ENCODE data around the gene POU2F3. TPM values are rescaled to one million over a fixed set of nuclear protein-coding genes. Genes with fewer than 3 reads are reported as not detected.

The POU2F3 gene
- total RNA-seq, 1 donor from 2014 or later, result not detected

DNA sequence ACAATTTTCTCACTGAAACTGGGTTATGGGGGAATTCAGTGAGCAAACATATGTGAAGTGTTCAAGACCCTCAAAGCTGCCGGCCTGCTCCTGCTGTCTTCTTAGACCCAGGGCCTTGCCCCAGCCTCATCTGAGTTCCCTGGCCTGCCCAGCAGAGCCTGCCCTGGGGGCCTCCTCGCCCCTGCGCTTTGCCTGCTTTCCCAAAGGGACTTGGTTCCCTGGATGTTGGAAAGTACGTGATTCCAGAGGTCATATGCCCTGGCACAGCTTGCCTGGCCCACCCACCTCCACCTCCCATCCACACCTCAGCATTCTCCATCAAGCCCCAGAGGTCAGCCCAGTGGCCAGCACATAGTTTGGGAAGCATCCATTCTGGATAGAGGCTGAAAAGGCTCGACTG lies 13.7 kb upstream of the POU2F3 start:
- DNase-seq (ENCODE audit: low read depth, low spot score), result no peak

DNA sequence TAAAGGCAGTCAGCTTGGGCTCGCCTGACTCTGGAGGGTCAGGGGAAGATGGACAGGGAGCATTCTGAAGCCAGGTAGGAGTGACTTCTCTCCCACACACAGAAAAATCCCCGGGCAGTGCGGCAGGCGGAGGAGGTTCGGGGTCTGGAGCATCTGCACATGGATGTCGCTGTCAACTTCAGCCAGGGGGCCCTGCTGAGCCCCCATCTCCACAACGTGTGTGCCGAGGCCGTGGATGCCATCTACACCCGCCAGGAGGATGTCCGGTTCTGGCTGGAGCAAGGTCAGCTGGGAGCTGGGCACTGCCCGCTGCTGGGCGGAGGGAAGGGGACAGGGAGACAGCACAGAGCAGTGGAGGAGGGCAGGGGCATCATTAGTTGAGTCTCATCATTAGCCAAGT lies 13.2 kb upstream of the POU2F3 start:
- DNase-seq (ENCODE audit: low read depth, low spot score), result no peak

DNA sequence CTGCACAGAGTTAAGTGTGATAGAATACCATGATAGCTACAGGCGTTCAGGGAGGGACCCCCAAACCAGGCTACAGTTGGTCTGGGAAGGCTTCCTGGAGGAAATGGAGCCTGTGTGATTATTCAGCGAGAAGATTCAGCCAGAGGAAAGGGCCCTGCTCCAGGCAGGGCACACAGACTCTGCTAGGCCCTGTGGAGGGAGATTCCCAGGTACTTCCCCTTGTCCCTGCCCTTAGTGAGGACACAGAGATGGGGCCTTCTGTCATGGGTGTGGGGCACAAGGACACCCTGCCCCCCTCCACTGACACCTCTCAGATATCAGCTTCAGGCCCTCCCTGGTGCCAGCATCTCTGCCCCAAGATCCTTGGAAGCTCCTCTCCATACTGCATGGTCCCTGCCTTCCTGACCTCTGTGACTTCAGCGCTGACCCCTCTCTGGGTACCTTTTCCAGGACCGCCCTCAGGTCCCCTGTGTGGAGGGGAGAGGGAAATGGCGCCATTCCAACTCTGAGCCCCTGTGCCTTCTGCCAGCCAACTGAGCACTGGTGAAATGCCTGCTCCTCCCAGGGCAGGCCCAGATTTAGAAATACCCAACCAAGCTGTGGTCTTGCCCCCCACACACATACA lies 12.6 kb upstream of the POU2F3 start:
- no peak for DNase-seq (ENCODE audit: low read depth, low spot score)

DNA sequence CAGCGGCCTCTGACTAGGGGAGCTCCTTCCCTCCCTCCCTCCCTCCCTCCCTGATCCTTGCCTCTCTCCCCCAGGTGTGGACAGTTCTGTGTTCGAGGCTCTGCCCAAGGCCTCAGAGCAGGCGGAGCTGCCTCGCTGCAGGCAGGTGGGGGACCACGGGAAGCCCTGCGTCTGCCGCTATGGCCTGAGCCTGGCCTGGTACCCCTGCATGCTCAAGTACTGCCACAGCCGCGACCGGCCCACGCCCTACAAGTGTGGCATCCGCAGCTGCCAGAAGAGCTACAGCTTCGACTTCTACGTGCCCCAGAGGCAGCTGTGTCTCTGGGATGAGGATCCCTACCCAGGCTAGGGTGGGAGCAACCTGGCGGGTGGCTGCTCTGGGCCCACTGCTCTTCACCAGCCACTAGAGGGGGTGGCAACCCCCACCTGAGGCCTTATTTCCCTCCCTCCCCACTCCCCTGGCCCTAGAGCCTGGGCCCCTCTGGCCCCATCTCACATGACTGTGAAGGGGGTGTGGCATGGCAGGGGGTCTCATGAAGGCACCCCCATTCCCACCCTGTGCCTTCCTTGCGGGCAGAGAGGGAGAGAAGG lies 11.1 kb upstream of the POU2F3 start:
- no peak for DNase-seq (ENCODE audit: low read depth, low spot score)

DNA sequence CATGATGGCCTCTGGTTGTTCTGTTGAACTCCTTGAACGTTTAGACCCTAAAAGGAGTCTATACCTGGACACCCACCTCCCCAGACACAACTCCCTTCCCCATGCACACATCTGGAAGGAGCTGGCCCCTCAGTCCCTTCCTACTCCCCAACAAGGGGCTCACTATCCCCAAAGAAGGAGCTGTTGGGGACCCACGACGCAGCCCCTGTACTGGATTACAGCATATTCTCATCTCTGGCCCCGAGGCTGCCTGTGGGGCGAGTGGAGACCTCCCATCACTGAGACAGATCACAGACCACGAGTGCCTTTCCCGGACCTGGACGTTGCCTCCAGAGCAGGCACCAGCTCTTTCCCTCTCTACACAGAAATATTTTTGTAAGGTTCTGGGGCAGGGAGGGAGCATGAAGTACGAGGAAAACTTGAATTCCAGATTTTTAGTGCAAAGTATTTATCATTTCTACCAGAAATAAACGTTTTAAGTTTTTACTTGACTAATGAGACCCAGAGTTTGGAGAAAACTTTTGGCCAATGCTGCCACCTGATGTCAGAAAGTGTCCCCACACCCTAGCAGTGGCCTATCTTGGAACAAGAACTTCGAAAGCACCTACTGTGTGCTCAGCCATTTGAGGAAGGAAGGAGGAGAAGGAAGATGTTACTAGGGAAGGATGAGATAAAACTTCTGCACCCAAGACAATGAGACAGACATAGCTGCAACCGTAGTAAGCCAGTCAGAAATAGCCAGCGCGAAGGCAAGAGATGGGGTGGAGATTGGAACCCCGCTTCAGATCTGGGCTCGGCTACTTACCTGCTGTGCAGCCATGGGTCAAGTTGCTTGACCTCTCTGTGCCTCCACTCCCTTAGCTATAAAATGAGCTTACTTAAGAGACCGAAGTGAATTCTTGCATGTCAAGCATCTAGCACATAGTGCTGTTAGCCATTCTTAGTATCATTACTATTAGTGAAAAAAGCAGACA lies 10.2 kb upstream of the POU2F3 start:
- no peak for DNase-seq (ENCODE audit: low read depth, low spot score)

DNA sequence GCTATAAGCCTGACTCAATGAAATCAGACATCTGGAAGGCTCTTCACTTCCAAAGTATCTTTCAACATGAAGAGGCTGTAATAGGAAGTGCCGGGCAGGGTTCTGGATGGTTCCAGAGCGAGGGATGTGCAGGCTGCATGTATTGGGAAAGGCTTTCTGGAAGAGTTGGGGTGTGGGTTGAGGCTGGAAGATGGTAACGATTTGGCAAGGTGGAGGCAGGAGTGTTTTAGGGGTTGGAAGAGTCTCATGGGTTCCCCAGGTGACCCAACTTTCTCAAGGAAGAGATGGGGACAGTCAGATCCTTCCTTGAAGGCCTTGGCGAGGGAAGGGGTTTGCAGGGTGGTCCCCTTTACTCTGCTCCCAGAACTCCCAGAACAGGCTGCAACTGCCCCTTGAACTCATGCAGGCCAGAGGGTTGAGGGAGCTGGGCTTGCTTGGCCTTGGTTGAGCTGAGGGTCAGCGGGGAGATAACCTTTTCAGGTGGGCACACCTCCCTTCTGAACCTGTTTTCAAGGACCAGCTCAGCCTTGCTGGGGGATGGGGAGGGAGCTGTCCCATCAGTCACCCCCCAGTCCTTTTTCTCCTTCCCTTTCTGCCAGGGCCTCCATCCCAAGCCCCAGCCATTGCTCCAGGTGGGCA lies 9.4 kb upstream of the POU2F3 start:
- no peak for DNase-seq (ENCODE audit: low read depth, low spot score)

DNA sequence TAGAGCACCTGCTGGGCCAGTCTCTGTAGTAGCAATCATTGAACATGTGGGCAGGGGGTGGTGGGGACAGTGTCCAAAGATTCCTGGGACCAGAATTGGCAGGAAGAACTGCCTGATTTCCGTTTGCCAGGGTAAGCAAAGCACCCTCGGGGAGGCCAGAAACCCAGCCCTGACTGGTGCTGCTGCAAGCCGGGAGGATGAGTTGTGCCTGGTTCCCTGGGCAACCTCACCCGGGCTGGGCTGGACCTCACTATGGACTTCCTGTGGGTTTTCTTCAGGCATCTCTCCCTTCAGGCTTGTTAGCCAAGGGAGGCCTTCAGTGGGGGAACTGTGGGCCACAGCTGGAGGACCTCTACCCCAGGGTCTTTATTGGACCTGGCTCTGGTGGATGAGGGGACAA lies 8.0 kb upstream of the POU2F3 start:
- DNase-seq (ENCODE audit: low read depth, low spot score), result no peak

DNA sequence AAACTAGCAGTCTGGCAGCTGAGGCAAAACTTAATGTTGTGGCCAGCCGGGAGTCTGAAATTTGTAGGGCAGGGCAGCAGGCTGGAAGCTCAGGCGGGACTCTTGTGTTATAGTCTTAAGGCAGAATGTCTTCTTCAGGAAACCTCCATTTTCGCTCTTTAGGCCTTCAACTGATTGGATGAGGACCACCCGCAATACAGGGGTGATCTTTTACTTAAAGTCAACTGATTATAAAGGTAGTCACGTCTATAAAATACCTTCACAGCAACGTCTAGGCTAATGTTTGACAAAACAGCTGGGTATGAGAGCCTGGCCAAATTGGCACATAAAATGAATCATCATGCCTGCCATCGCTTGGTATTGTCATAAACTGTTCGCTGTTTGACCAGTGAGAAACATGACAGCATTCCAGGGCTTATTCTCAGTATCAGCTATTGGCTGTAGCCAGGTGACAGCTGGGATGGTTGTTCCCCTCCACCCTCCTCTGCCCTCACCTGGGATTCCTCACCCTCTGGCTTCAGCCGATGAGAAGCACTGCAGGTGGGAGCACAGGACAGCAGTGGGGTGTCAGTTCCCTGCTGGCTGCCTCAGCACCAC lies 6.6 kb upstream of the POU2F3 start:
- DNase-seq (ENCODE audit: low read depth, low spot score), result no peak

DNA sequence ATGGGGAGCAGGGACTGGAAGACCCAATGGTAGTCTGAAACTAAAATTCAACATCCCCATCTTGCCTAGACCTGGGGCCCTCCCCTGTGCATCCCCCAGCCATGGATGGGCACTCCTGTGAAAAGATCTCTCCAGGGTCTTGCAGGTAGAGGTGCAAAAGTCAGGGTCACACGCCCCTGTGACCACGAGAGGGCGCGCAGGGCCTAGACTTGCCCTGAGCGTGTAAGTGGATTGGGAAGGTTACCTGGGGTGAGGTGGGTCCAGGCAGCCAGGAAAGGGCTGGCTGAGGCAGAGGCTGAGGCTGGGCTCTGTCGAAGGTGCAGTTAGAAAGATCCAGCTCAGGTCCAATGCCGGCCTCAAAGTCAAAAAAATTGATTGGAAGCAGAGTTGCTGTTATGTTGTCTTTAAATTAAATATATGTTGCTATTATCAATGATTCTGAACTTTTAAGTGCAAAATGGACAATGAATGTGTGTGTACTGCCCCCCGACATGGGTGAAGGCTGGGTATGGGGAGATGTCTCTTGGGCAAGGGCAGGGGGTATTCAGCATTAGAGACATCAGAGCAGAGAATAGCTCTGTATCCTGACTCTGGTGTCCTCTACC lies 4.8 kb upstream of the POU2F3 start:
- DNase-seq (ENCODE audit: low read depth, low spot score), result no peak

DNA sequence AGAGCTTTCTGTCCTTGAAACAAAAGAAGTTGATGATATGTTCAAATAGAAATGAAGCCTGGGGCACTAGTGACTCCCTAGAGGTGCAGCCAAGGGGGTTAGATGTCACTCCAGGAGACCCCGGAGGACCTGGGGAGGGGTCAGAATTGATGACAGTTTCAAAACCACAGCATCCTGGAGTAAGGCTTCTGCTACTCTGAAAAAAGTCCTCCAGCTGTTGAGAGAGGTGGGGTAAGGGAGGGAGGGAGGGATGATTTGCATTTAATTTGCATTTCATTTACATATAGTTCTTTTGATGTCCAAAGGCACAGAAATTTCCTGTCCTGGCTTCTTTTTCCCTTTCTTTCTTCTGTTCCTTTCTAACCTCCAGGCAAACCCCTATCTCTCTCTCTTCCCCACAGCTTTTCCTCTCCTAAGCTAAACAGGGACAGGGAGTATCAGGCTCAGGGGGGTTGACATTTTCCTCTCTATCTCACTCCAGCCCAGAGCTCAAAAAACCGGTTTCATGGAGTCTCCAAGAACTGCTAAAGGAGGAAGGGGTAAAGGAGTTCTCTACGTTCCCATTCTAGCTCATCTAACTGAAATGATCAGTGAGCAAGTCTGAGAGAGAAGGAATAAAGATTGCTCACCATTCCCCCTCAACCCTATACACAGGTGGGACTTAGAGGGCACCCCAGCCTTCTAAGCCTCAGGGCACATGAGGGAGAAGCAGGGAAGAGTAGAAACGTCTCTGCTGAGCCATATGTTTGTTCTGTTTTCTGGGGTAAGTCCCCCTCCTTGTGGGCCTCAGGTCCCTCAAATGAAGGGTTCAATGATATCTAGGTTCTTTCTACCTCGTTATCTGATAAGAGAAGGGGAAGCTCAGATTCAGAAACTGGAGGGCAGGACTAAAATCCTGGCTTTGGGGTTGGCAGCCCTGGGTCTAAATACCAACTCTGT lies 3.5 kb upstream of the POU2F3 start:
- DNase-seq (ENCODE audit: low read depth, low spot score), result no peak

DNA sequence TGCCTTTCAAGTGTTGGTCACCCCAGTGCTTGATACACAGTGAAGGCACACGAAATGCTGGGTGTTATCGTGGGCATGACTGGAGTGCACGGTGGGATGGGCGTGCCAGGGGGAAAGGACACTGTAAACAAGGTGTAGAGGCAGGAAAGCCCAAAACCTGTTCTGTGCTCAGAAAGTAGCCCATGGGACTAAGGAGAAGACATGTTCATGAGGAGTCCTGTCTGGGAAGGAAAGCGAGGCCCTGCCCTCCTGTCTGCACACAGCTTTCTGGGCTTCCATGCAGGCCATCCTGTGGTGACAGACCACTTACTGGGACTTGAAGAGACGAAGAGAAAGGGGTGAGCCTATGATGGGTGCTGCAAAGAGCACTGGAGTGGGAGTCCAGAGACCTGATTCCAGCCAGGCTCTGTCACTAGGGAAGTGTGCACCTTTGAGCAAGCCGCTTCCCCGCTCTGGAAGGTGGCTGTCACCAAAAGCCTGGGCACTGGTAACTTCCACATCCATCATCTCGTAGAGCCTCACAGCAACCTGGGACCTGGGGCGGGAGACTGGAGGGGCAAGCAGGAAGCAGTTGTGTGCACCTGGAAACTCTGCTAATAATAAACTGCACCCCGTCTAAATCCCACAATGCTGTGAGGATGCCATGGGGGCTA lies 846 bp upstream of the POU2F3 start:
- DNase-seq (ENCODE audit: low read depth, low spot score), result no peak

DNA sequence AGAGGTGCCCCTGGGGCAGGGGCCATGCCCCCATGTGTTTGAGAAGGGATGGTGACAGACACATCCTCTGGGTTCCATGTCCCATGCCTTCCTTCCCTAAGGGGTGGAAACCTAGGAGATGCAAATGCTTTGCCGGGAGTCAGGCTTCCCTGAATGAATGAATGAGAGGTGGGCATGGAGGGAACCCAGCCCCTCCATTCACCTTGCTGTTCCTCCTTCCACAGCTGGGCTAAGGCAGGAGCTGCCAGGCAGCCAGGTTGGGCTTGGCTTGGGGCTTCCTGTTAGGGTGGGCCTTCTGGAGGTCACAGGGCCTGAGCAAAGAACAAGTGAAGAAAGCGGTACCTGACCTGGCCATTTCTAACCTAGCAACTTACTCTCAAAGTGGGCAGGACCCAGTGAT lies 926 bp downstream of the POU2F3 start:
- no peak for DNase-seq (ENCODE audit: low read depth, low spot score)

DNA sequence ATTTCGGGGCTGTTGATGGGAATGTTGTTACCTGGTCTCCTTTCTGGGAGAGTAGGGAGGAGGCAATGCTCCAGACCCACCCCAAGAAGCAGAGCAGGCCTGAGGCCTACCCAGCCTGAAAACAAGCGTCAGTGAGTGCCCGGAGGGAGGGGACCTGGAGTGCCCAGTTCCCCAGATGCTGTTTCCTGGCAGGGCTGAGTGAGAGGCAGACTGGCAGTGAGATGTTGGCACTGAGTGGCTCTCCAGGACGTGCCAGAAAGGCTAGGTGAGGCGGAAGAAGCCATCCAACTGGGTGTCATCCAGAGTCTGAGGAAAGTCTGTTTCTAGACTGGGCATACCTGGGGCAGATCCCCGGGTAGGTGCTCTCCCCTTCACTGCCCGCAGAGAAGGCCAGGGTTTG lies 1.3 kb downstream of the POU2F3 start:
- no peak for DNase-seq (ENCODE audit: low read depth, low spot score)

DNA sequence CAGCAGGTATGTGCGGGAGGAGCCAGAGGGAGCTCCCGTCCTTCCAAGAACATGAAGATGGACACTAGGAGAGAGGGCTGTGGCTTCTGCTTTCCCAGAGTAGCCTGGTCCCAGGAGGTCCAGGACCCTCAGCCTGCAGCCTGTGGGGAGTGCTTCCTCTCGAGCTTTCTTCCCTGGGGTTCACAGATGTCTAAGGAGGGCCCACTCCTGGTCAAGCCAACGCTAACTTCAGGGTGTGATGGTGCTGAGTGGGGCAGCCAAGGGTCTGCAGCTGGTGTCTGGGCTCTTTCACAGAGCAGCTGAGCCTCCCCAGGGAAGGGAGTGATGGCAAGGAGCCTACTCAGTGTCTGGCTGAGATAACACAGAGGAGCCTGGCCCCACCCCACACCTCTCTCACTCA lies 3.3 kb downstream of the POU2F3 start:
- DNase-seq (ENCODE audit: low read depth, low spot score), result no peak

DNA sequence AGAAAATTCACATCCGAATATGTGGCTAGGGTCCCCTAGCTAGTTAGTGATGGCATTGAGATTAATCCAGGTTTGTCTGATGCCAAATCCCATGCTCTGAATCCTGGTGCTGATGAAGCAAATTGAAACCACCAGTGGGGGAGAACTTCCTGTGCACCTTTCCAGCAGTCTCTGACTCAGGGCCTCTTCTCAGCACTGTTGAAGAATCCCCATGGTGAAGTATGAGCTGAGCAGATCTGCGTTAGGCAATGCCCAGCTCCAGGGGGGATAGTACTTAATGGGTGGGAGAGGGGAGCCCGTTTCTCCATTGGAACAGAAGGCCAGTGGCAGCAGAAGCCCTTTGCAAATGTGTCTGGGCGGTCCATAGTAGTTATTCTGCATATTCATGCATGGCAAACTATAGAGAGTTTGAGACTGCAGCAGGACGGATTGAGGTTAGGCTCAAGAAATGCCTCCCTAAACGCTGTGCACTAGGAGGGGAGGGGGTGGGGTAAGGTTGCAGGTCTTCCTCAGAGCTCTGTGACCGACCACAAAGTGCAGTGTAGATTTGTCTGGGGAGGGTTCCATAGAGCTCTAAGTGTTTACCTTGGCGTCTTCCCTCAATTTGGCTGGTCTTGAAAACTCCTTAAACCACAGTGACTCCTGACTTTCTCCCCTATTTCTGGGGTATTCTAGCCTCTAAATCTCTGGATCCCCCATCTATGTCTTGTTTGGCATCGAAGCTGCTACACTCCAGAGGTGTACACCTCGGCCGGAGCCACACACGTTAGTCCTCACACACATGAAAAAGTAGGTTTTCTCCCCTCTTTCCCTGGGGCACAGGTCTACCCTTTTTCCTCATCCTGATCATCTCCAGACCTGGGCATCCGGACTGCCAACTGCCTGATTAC lies 4.8 kb downstream of the POU2F3 start:
- no peak for DNase-seq (ENCODE audit: low read depth, low spot score)

DNA sequence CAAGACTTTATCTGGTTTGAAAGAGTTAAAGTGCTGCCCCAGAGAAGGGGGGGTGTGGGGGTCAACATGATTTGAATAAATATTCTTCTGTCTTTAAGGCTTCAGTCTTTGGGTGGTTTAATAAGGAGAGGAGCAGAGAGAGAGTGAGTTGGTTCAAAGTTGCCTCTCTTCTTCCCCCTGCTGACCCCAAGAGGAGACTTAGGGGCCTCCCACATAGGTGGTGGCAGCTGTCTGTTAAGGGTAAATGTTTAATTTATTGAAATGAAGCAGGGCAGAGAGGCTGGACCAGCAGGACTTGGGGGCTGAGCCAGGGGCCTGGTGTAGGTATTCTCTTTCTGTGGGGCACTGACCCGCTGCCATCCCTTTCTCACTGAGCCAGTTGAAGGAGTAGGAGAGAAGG lies 5.5 kb downstream of the POU2F3 start:
- DNase-seq (ENCODE audit: low read depth, low spot score), result no peak

DNA sequence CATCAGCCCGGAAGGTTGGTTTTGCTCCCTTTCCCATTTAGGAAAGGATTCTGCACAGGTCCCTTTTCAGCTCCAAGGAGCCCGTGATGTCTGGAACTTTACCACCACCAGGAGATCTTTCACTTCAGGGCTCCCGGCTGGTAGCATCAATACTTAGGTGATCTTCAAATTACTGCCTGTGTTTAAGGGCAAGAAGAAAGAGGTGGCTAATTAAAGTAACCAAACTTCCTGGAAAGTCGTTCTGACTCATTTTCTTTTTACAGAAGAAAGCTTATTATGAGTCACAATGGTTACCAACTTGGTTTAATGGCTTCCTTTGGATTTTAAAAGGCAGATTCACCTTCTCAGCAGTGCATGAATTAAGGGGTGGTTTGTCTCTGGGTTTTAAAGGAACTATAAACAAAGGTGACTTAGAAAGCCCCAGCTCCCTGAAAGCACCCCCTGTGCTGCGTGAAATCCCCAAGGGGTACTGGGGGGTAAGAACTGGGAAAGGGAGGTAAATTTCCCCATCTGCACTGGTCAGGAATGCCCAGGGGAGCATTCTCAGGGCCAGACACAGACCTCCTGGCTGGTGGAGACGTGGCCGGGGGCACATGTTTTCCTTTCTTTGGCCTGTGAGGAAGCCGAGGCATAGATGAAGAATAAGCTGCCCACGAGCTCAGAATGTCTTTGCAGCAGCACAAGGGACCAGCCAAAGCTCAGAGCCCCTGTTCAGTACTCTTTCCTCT lies 8.8 kb downstream of the POU2F3 start:
- no peak for DNase-seq (ENCODE audit: low read depth, low spot score)
